ENCODE measurements around the gene FOXS1.

The FOXS1 gene

DNA sequence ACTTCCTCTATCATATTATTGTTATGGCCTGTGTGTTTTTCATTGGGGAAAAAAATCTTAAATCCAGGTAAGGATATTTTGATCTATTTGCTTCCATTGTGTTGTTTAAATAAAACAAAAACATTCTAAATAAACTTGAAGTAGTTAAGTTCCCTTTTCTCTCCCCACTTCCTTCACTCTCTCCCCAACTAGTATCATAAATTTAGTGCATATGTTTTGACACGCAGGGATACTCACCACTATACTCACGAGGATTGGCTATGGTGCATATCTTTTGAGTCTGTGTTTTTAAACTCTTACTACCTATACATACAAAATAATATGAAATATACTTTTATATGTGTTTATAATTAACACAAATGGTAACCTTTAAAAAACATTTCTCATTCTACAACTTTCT is 30.3 kb upstream of the FOXS1 start:
- no peak for TF ChIP-seq CTCF (IDR thresholded peaks at IDR 0.05; ENCODE audit: low read depth, low read length, missing control alignments)
- no peak for DNase-seq (ENCODE audit: low read depth)
- no peak overlapping the region for H3K4me3 ChIP-seq (ENCODE audit: low read depth, low read length)

- TF ChIP-seq CTCF (IDR thresholded peaks at IDR 0.05; ENCODE audit: low read depth, low read length, missing control alignments), result no peak
- no peak for DNase-seq (ENCODE audit: low read depth)
- no peak overlapping the region for H3K4me3 ChIP-seq (ENCODE audit: low read depth, low read length)
These were observed 27.0 kb upstream of the FOXS1 start for GRCh38 chr20:31872406-31872805.

GRCh38 chr20:31871618-31871954 is 26.2 kb upstream of the FOXS1 start:
- no peak for DNase-seq (ENCODE audit: low read depth)
- TF ChIP-seq CTCF (IDR thresholded peaks at IDR 0.05; ENCODE audit: low read depth, low read length, missing control alignments), result no peak
- H3K4me3 ChIP-seq (ENCODE audit: low read depth, low read length), result no peak overlapping the region

GRCh38 chr20:31870726-31871617 is 25.6 kb upstream of the FOXS1 start:
- no peak for TF ChIP-seq CTCF (IDR thresholded peaks at IDR 0.05; ENCODE audit: low read depth, low read length, missing control alignments)
- no peak for DNase-seq (ENCODE audit: low read depth)
- H3K4me3 ChIP-seq (ENCODE audit: low read depth, low read length), result peak overlapping the region; percentile 25

DNA sequence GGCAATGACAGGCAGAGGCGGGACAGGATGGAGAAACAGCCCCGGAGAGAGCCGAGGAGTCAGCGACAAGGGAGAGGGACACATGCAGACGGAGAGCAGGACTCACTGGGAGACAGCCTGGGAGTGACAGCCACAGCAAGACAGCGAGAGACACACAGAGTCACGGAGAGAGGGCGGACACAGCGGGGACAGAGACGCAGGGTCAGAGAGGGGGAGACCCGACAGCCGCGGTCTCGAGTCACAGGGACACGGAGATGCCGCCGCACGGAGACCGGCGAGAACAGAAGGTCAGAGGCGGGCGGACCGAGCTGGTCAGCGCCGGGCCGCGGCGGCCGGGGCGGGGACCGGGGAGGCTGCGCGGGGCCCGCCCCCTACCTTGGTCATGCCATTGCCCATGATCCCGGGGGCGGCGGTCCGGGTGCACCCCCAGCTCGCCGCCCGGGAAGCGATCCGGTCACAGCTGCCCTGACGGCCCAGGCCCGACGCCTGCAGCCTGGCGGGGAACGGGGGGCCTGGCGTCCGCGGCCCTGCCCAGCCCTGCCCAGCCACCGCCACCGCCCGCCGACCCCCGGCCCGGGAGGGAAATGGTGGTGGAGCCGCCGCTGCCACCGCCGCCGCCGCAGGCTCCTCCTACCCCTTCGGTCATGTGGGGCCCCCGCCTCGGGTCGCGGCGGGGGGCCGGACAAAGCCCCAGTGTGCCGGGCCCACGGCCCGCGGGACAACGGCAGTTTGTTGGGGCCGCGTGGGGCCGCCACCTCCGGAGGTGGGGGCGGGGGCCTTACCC is 24.7 kb upstream of the FOXS1 start, which contains the start of the genes DUSP15 and TTLL9:
Gene DUSP15 (minus strand): TSS at position 586 of the 784 bp plus-strand sequence. CDS start 190 bp downstream, at position 396.
Gene TTLL9 (plus strand): TSS at position 693 of the 784 bp plus-strand sequence. CDS start 493 bp downstream, outside the sequence.
- DNase-seq (ENCODE audit: low read depth), result no peak
- peak within 1 kb of the TSS; percentile 25 for H3K4me3 ChIP-seq (ENCODE audit: low read depth, low read length)
- no peak for TF ChIP-seq CTCF (IDR thresholded peaks at IDR 0.05; ENCODE audit: low read depth, low read length, missing control alignments)

DNA sequence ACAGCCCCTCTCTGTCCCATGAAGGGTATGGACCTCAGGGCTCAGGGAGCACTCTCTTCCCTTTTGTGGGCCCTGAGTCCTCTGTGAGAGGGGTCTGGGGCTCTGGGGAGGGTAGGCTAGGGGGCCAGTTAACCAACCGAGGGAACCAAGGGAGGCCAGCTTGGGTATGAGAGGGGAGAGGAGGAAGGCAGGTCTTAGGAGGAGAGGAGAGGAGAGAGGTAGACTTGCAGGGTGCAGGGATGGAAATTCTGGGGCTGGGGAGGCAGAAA is 24.2 kb upstream of the FOXS1 start:
- no peak overlapping the region for H3K4me3 ChIP-seq (ENCODE audit: low read depth, low read length)
- DNase-seq (ENCODE audit: low read depth), result no peak
- TF ChIP-seq CTCF (IDR thresholded peaks at IDR 0.05; ENCODE audit: low read depth, low read length, missing control alignments), result no peak

Measured in GM12864 (cell line).